Measurements from ENCODE around the gene ANKS1B. TPM values are rescaled to one million over a fixed set of nuclear protein-coding genes. Genes with fewer than 3 reads are reported as not detected.
A peak's percentile ranks its signal among the peaks of the same experiment; 100 is the strongest.

Gene ANKS1B
- total RNA-seq, 1 donor from 2014 or later, result 2.4 TPM

- no peaks in the 10 kb centered on the region for H4K20me1 ChIP-seq (ENCODE audit: insufficient read depth, low read length)
- peak overlapping the region; percentile 21 for H3K9ac ChIP-seq (ENCODE audit: low read length)
- Mint-ChIP-seq H3K36me3 (ENCODE audit: low read depth, unreplicated experiment) (peaks cover 3% of the 10 kb centered on the region), H3K27me3 (ENCODE audit: low read depth, unreplicated experiment) (peaks cover 9% of the 10 kb centered on the region), H3K4me1 (ENCODE audit: low read depth, unreplicated experiment) (peaks cover 28% of the 10 kb centered on the region), H3K9me3 (ENCODE audit: unreplicated experiment) (peaks cover 4% of the 10 kb centered on the region), H3K27ac (ENCODE audit: unreplicated experiment) (no peak overlapping the region), H3K4me3 (ENCODE audit: unreplicated experiment) (no peak overlapping the region)
- H3K79me2 ChIP-seq (ENCODE audit: insufficient read depth, low read length), result no peaks in the 10 kb centered on the region
- no peak for FAIRE-seq
- H3K9me3 ChIP-seq (ENCODE audit: insufficient read depth, low read depth, low read length), result no peaks in the 10 kb centered on the region
- no peak overlapping the region for H2AFZ ChIP-seq (ENCODE audit: low read depth, low read length)
- no peak for DNase-seq (ENCODE audit: low read depth)
- no peaks in the 10 kb centered on the region for H3K36me3 ChIP-seq (ENCODE audit: insufficient read depth, low read length)
- H3K4me2 ChIP-seq (ENCODE audit: low read length), result peak overlapping the region; percentile 7
- no peaks in the 10 kb centered on the region for H3K27me3 ChIP-seq (ENCODE audit: insufficient read depth, low read length)
- H3K4me3 ChIP-seq (ENCODE audit: insufficient read depth, low read depth, low read length), result no peak overlapping the region
- TF ChIP-seq EZH2 (IDR thresholded peaks at IDR 0.05; ENCODE audit: insufficient read depth, low read length) (no peak), CTCF (IDR thresholded peaks at IDR 0.05; ENCODE audit: insufficient read depth, low read depth, low read length) (no peak)
- peaks cover 33% of the 10 kb centered on the region for H3K4me1 ChIP-seq (ENCODE audit: insufficient read depth, low read length)
- peak overlapping the region; percentile 91 for H3K27ac ChIP-seq (ENCODE audit: low read depth, low read length)
These were observed 1233.1 kb downstream of the ANKS1B start for GRCh38 chr12:98751580-98752115.

GRCh38 chr12:98750511-98750910, 1234.2 kb downstream of the ANKS1B start:
- Histone ChIP-seq H4K20me1 (ENCODE audit: insufficient read depth, low read length) (no peaks in the 10 kb centered on the region), H3K9me3 (ENCODE audit: insufficient read depth, low read depth, low read length) (no peaks in the 10 kb centered on the region), H3K4me2 (ENCODE audit: low read length) (no peak overlapping the region), H3K4me3 (ENCODE audit: insufficient read depth, low read depth, low read length) (no peak overlapping the region), H3K36me3 (ENCODE audit: insufficient read depth, low read length) (no peaks in the 10 kb centered on the region), H2AFZ (ENCODE audit: low read depth, low read length) (no peak overlapping the region), H3K27ac (ENCODE audit: low read depth, low read length) (no peak overlapping the region), H3K9ac (ENCODE audit: low read length) (no peak overlapping the region), H3K27me3 (ENCODE audit: insufficient read depth, low read length) (no peaks in the 10 kb centered on the region), H3K4me1 (ENCODE audit: insufficient read depth, low read length) (peaks cover 35% of the 10 kb centered on the region), H3K79me2 (ENCODE audit: insufficient read depth, low read length) (no peaks in the 10 kb centered on the region)
- Mint-ChIP-seq H3K4me3 (ENCODE audit: unreplicated experiment) (no peak overlapping the region), H3K9me3 (ENCODE audit: unreplicated experiment) (peaks cover 2% of the 10 kb centered on the region), H3K4me1 (ENCODE audit: low read depth, unreplicated experiment) (peaks cover 29% of the 10 kb centered on the region), H3K36me3 (ENCODE audit: low read depth, unreplicated experiment) (peaks cover 3% of the 10 kb centered on the region), H3K27me3 (ENCODE audit: low read depth, unreplicated experiment) (peaks cover 15% of the 10 kb centered on the region), H3K27ac (ENCODE audit: unreplicated experiment) (no peak overlapping the region)
- no peak for TF ChIP-seq EZH2 (IDR thresholded peaks at IDR 0.05; ENCODE audit: insufficient read depth, low read length)
- no peak for TF ChIP-seq CTCF (IDR thresholded peaks at IDR 0.05; ENCODE audit: insufficient read depth, low read depth, low read length)
- no peak for FAIRE-seq
- DNase-seq (ENCODE audit: low read depth), result no peak

- H3K4me2 ChIP-seq (ENCODE audit: low read length), result no peak overlapping the region
- H3K27ac ChIP-seq (ENCODE audit: low read depth, low read length), result no peak overlapping the region
- no peak overlapping the region for H3K4me3 ChIP-seq (ENCODE audit: insufficient read depth, low read depth, low read length)
- H2AFZ ChIP-seq (ENCODE audit: low read depth, low read length), result no peak overlapping the region
- H3K27ac Mint-ChIP-seq (ENCODE audit: unreplicated experiment), result no peak overlapping the region
- TF ChIP-seq CTCF (IDR thresholded peaks at IDR 0.05; ENCODE audit: insufficient read depth, low read depth, low read length) (no peak), EZH2 (IDR thresholded peaks at IDR 0.05; ENCODE audit: insufficient read depth, low read length) (no peak)
- H4K20me1 ChIP-seq (ENCODE audit: insufficient read depth, low read length), result no peaks in the 10 kb centered on the region
- no peak overlapping the region for H3K4me3 Mint-ChIP-seq (ENCODE audit: unreplicated experiment)
- no peaks in the 10 kb centered on the region for H3K27me3 ChIP-seq (ENCODE audit: insufficient read depth, low read length)
- peaks cover 2% of the 10 kb centered on the region for H3K9me3 Mint-ChIP-seq (ENCODE audit: unreplicated experiment)
- peaks cover 15% of the 10 kb centered on the region for H3K27me3 Mint-ChIP-seq (ENCODE audit: low read depth, unreplicated experiment)
- peaks cover 18% of the 10 kb centered on the region for H3K4me1 Mint-ChIP-seq (ENCODE audit: low read depth, unreplicated experiment)
- peaks cover 3% of the 10 kb centered on the region for H3K36me3 Mint-ChIP-seq (ENCODE audit: low read depth, unreplicated experiment)
- no peak overlapping the region for H3K9ac ChIP-seq (ENCODE audit: low read length)
- FAIRE-seq (no peak), DNase-seq (ENCODE audit: low read depth) (no peak)
- H3K79me2 ChIP-seq (ENCODE audit: insufficient read depth, low read length), result no peaks in the 10 kb centered on the region
- peaks cover 25% of the 10 kb centered on the region for H3K4me1 ChIP-seq (ENCODE audit: insufficient read depth, low read length)
- no peaks in the 10 kb centered on the region for H3K9me3 ChIP-seq (ENCODE audit: insufficient read depth, low read depth, low read length)
- H3K36me3 ChIP-seq (ENCODE audit: insufficient read depth, low read length), result no peaks in the 10 kb centered on the region
These were observed 1236.3 kb downstream of the ANKS1B start for GRCh38 chr12:98748463-98748862.
